GM12892 (cell line): ENCODE data around the gene DERA.

Experiments
- POLR2A ChIP-seq: IDR thresholded peaks from 2 replicates; pipeline ENCODE4 v1.6.1; 2011; ENCODE audit warnings: low read depth, low read length, control low read depth
- TAF1 ChIP-seq: IDR thresholded peaks from 2 replicates; pipeline ENCODE4 v1.6.1; 2011; ENCODE audit warnings: low read depth, mild to moderate bottlenecking, control low read depth, low read length, borderline replicate concordance

- TF ChIP-seq POLR2A = peak; percentile 79; the same call in 1 of the 2 replicates
- TF ChIP-seq TAF1 = no peak
Measured at GRCh38 chr12:15910864-15911721, at the start of gene DERA.
